ENCODE data around the gene TECTB.

TECTB gene

GRCh38 chr10:112313234-112313633 is 30.0 kb downstream of the TECTB start:
- no peak for DNase-seq

GRCh38 chr10:112313911-112314310 is 30.7 kb downstream of the TECTB start:
- no peak for DNase-seq

- peak; percentile 30 for DNase-seq
Measured at GRCh38 chr10:112314822-112315474, 31.7 kb downstream of the TECTB start.

- no peak for DNase-seq
Measured at GRCh38 chr10:112327678-112328077, 44.5 kb downstream of the TECTB start.

GRCh38 chr10:112330162-112330561 is 47.0 kb downstream of the TECTB start:
- DNase-seq = no peak

- no peak for DNase-seq
Measured at GRCh38 chr10:112330607-112331160, 47.5 kb downstream of the TECTB start.

GRCh38 chr10:112332022-112332421 is 48.8 kb downstream of the TECTB start:
- no peak for DNase-seq

- no peak for DNase-seq
Measured at GRCh38 chr10:112332509-112333228, 49.5 kb downstream of the TECTB start.

- DNase-seq = no peak
Measured at GRCh38 chr10:112333452-112333851, 50.3 kb downstream of the TECTB start.

GRCh38 chr10:112335111-112335867 is 52.1 kb downstream of the TECTB start:
- DNase-seq = no peak

- no peak for DNase-seq
Measured at GRCh38 chr10:112335868-112336265, 52.7 kb downstream of the TECTB start.

GRCh38 chr10:112336556-112337201 is 53.5 kb downstream of the TECTB start:
- no peak for DNase-seq

- no peak for DNase-seq
Measured at GRCh38 chr10:112338957-112339356, 55.8 kb downstream of the TECTB start.

- DNase-seq = no peak
Measured at GRCh38 chr10:112340601-112341000, 57.4 kb downstream of the TECTB start.

- no peak for DNase-seq
Measured at GRCh38 chr10:112343056-112343806, 60.0 kb downstream of the TECTB start.

GRCh38 chr10:112344261-112344660 is 61.1 kb downstream of the TECTB start:
- no peak for DNase-seq

- DNase-seq = no peak
Measured at GRCh38 chr10:112345202-112345601, 62.0 kb downstream of the TECTB start.

- no peak for DNase-seq
Measured at GRCh38 chr10:112345743-112346142, 62.5 kb downstream of the TECTB start.

GRCh38 chr10:112346774-112347173 is 63.6 kb downstream of the TECTB start:
- no peak for DNase-seq

- no peak for DNase-seq
Measured at GRCh38 chr10:112347709-112348671, 64.8 kb downstream of the TECTB start.

GRCh38 chr10:112348759-112349158 is 65.6 kb downstream of the TECTB start:
- DNase-seq = no peak
